Measurements from ENCODE around the gene PPP4R3B.

DNA sequence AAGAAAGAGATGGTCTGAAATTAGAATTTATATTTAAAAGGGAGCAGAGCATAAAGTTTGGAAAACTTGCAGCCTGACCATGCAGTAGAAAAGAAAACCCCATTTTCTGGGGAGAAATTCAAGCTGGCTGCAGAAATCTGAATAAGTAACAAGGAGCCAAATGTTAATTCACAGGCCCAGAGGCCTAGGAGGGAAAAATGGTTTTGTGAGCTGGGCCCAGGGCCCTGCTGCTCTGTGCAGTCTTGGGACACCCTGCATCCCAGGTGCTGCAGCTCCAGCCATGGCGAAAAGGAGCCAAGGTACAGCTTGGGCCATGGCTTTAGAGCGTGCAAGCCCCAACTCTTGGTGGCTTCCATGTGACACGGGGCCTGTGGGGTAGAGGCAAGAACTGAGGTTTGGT is 56.6 kb downstream of the PPP4R3B start:
- no peak for TF ChIP-seq TCF7L2 (IDR thresholded peaks at IDR 0.05; ENCODE audit: borderline replicate concordance, extremely low read depth, insufficient read depth, insufficient read length)
- TF ChIP-seq, protein P1, sequence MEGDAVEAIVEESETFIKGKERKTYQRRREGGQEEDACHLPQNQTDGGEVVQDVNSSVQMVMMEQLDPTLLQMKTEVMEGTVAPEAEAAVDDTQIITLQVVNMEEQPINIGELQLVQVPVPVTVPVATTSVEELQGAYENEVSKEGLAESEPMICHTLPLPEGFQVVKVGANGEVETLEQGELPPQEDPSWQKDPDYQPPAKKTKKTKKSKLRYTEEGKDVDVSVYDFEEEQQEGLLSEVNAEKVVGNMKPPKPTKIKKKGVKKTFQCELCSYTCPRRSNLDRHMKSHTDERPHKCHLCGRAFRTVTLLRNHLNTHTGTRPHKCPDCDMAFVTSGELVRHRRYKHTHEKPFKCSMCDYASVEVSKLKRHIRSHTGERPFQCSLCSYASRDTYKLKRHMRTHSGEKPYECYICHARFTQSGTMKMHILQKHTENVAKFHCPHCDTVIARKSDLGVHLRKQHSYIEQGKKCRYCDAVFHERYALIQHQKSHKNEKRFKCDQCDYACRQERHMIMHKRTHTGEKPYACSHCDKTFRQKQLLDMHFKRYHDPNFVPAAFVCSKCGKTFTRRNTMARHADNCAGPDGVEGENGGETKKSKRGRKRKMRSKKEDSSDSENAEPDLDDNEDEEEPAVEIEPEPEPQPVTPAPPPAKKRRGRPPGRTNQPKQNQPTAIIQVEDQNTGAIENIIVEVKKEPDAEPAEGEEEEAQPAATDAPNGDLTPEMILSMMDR (IDR thresholded peaks at IDR 0.05 in 2 of 3, conservative IDR thresholded peaks at IDR 0.05 in 1 of 3; ENCODE audit: borderline replicate concordance in 1 of 3, insufficient read depth in 1 of 3, low read depth in 2 of 3, low read length in 2 of 3): no peak
- no peak for TF ChIP-seq POLR2A (IDR thresholded peaks at IDR 0.05; ENCODE audit: borderline replicate concordance, extremely low read depth, insufficient read depth, insufficient read length)
- TF ChIP-seq ZFX (IDR thresholded peaks at IDR 0.05): no peak
- TF ChIP-seq, protein P2, sequence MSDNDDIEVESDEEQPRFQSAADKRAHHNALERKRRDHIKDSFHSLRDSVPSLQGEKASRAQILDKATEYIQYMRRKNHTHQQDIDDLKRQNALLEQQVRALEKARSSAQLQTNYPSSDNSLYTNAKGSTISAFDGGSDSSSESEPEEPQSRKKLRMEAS (IDR thresholded peaks at IDR 0.05): no peak
- no peak for TF ChIP-seq ZNF274 (IDR thresholded peaks at IDR 0.05; ENCODE audit: low read depth, low read length)
- no peak for TF ChIP-seq POLR2AphosphoS5 (IDR thresholded peaks at IDR 0.05; ENCODE audit: low read depth, low read length)
- no peak for TF ChIP-seq SIN3A (IDR thresholded peaks at IDR 0.05; ENCODE audit: low read depth)
- TF ChIP-seq, protein P3, sequence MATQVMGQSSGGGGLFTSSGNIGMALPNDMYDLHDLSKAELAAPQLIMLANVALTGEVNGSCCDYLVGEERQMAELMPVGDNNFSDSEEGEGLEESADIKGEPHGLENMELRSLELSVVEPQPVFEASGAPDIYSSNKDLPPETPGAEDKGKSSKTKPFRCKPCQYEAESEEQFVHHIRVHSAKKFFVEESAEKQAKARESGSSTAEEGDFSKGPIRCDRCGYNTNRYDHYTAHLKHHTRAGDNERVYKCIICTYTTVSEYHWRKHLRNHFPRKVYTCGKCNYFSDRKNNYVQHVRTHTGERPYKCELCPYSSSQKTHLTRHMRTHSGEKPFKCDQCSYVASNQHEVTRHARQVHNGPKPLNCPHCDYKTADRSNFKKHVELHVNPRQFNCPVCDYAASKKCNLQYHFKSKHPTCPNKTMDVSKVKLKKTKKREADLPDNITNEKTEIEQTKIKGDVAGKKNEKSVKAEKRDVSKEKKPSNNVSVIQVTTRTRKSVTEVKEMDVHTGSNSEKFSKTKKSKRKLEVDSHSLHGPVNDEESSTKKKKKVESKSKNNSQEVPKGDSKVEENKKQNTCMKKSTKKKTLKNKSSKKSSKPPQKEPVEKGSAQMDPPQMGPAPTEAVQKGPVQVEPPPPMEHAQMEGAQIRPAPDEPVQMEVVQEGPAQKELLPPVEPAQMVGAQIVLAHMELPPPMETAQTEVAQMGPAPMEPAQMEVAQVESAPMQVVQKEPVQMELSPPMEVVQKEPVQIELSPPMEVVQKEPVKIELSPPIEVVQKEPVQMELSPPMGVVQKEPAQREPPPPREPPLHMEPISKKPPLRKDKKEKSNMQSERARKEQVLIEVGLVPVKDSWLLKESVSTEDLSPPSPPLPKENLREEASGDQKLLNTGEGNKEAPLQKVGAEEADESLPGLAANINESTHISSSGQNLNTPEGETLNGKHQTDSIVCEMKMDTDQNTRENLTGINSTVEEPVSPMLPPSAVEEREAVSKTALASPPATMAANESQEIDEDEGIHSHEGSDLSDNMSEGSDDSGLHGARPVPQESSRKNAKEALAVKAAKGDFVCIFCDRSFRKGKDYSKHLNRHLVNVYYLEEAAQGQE (IDR thresholded peaks at IDR 0.05; ENCODE audit: low read depth): no peak
- no peak for TF ChIP-seq SRF (IDR thresholded peaks at IDR 0.05; ENCODE audit: low read depth)
- TF ChIP-seq EGR1 (IDR thresholded peaks at IDR 0.05; ENCODE audit: low read depth): no peak
- no peak for TF ChIP-seq EZH2 (IDR thresholded peaks at IDR 0.05)
- TF ChIP-seq, protein P4, sequence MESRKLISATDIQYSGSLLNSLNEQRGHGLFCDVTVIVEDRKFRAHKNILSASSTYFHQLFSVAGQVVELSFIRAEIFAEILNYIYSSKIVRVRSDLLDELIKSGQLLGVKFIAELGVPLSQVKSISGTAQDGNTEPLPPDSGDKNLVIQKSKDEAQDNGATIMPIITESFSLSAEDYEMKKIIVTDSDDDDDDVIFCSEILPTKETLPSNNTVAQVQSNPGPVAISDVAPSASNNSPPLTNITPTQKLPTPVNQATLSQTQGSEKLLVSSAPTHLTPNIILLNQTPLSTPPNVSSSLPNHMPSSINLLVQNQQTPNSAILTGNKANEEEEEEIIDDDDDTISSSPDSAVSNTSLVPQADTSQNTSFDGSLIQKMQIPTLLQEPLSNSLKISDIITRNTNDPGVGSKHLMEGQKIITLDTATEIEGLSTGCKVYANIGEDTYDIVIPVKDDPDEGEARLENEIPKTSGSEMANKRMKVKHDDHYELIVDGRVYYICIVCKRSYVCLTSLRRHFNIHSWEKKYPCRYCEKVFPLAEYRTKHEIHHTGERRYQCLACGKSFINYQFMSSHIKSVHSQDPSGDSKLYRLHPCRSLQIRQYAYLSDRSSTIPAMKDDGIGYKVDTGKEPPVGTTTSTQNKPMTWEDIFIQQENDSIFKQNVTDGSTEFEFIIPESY (IDR thresholded peaks at IDR 0.05; ENCODE audit: extremely low read depth, insufficient replicate concordance, low read length): no peak
- no peak for TF ChIP-seq SP1 (IDR thresholded peaks at IDR 0.05; ENCODE audit: low read depth)

All from HCT116 (cell line).